ENCODE data around the gene ROCK2.

ROCK2 gene

GRCh38 chr2:11315074-11315705 lies 29.2 kb downstream of the ROCK2 start:
- no peak for TF ChIP-seq CTCF (conservative IDR thresholded peaks at IDR 0.05; ENCODE audit: low read depth)
- no peak overlapping the region for H3K27ac ChIP-seq
- ChIA-PET POLR2A (ENCODE audit: low non-redundant PET) (no interaction called here), CTCF (no interaction called here)
- no peak for DNase-seq (ENCODE audit: low spot score)

- DNase-seq (ENCODE audit: low spot score), result no peak
- ChIA-PET CTCF (no interaction called here), POLR2A (ENCODE audit: low non-redundant PET) (no interaction called here)
- no peak for TF ChIP-seq CTCF (conservative IDR thresholded peaks at IDR 0.05; ENCODE audit: low read depth)
- H3K27ac ChIP-seq, result no peak overlapping the region
Measured at GRCh38 chr2:11314487-11314886, 29.9 kb downstream of the ROCK2 start.

GRCh38 chr2:11312770-11313471 lies 31.5 kb downstream of the ROCK2 start:
- no peak for DNase-seq (ENCODE audit: low spot score)
- ChIA-PET POLR2A (ENCODE audit: low non-redundant PET) (no interaction called here), CTCF (no interaction called here)
- TF ChIP-seq CTCF (conservative IDR thresholded peaks at IDR 0.05; ENCODE audit: low read depth), result no peak
- no peak overlapping the region for H3K27ac ChIP-seq

- POLR2A ChIA-PET (ENCODE audit: low non-redundant PET), result no interaction called here
- H3K27ac ChIP-seq, result no peak overlapping the region
- no peak for DNase-seq (ENCODE audit: low spot score)
- CTCF ChIA-PET, result no interaction called here
- TF ChIP-seq CTCF (conservative IDR thresholded peaks at IDR 0.05; ENCODE audit: low read depth), result no peak
Measured at GRCh38 chr2:11311543-11311942, 32.9 kb downstream of the ROCK2 start.

- no peak for TF ChIP-seq CTCF (conservative IDR thresholded peaks at IDR 0.05; ENCODE audit: low read depth)
- no peak overlapping the region for H3K27ac ChIP-seq
- DNase-seq (ENCODE audit: low spot score), result no peak
- POLR2A ChIA-PET (ENCODE audit: low non-redundant PET), result no interaction called here
- CTCF ChIA-PET, result interaction anchor here (0.5 kb wide), 1 partner anchor 420 kb away, joined by 3 read pairs; no protein-coding TSS in a partner anchor
Measured at GRCh38 chr2:11310212-11310611, 34.2 kb downstream of the ROCK2 start.

GRCh38 chr2:11309706-11310105 lies 34.7 kb downstream of the ROCK2 start:
- TF ChIP-seq CTCF (conservative IDR thresholded peaks at IDR 0.05; ENCODE audit: low read depth), result no peak
- H3K27ac ChIP-seq, result no peak overlapping the region
- DNase-seq (ENCODE audit: low spot score), result no peak
- POLR2A ChIA-PET (ENCODE audit: low non-redundant PET), result no interaction called here
- CTCF ChIA-PET, result interaction anchor here (0.6 to 0.7 kb wide), 2 partner anchors 82 to 518 kb away, joined by 3 read pairs; no protein-coding TSS in a partner anchor
